Kasumi-1 (cell line): ENCODE results near the gene GTPBP1.

ENCODE experiments used
- DNase-seq, 2 experiments: peaks; one replicate each; lab custom pipeline; 2025; lab: John Stamatoyannopoulos, UW

The GTPBP1 gene

GRCh38 chr22:38740116-38740723 is 34.5 kb downstream of the GTPBP1 start:
- DNase-seq: no peak

- DNase-seq: no peak
Observed at GRCh38 chr22:38740754-38741153, 35.0 kb downstream of the GTPBP1 start.

GRCh38 chr22:38741166-38741565 is 35.4 kb downstream of the GTPBP1 start:
- no peak for DNase-seq

GRCh38 chr22:38741576-38741975 is 35.8 kb downstream of the GTPBP1 start:
- no peak for DNase-seq

GRCh38 chr22:38742176-38742942 is 36.6 kb downstream of the GTPBP1 start:
- DNase-seq: no peak

- no peak for DNase-seq
Observed at GRCh38 chr22:38744981-38745380, 39.2 kb downstream of the GTPBP1 start.

GRCh38 chr22:38745676-38746460 is 40.1 kb downstream of the GTPBP1 start:
- DNase-seq: no peak

- DNase-seq: no peak
Observed at GRCh38 chr22:38748487-38749136, 42.9 kb downstream of the GTPBP1 start.

GRCh38 chr22:38750104-38750503 is 44.4 kb downstream of the GTPBP1 start:
- no peak for DNase-seq

- DNase-seq: no peak
Observed at GRCh38 chr22:38750638-38751037, 44.9 kb downstream of the GTPBP1 start.

- DNase-seq: no peak
Observed at GRCh38 chr22:38751066-38751421, 45.3 kb downstream of the GTPBP1 start.

- DNase-seq: peak; percentile 80 to 88
Observed at GRCh38 chr22:38751422-38752346, 45.9 kb downstream of the GTPBP1 start.

- DNase-seq: peak in 1 of 2 experiments; percentile 27
Observed at GRCh38 chr22:38753948-38754750, 48.4 kb downstream of the GTPBP1 start.

GRCh38 chr22:38754751-38755154 is 49.0 kb downstream of the GTPBP1 start:
- DNase-seq: peak; percentile 60 to 71

- no peak for DNase-seq
Observed at GRCh38 chr22:38755155-38755910, 49.6 kb downstream of the GTPBP1 start.

- DNase-seq: peak; percentile 55 to 64
Observed at GRCh38 chr22:38755911-38756532, 50.3 kb downstream of the GTPBP1 start, which contains the start of gene SUN2. SUN2 (minus strand) TSS chr22:38755998; CDS start chr22:38752628, 3,370 bp downstream.

GRCh38 chr22:38756711-38757463 is 51.1 kb downstream of the GTPBP1 start:
- DNase-seq: peak; percentile 53 to 57

GRCh38 chr22:38757464-38757757 is 51.7 kb downstream of the GTPBP1 start:
- no peak for DNase-seq
